ENCODE data around the gene PAGE2.
"Not testable (repeated sequence)": the region's sequence is repeated elsewhere in the genome, so short reads cannot be mapped to it uniquely, and the experiment has no call there.

PAGE2 gene

GRCh38 chrX:55088795-55089489 is at the start of gene PAGE2:
Gene PAGE2 (plus strand): TSS chrX:55089018. CDS start chrX:55090021, 1,003 bp downstream.
- DNase-seq = no peak

- no peak for DNase-seq
These were observed 49.3 kb upstream of the PAGE2 start for GRCh38 chrX:55039471-55039870.

- no peak for DNase-seq
These were observed 47.3 kb upstream of the PAGE2 start for GRCh38 chrX:55041514-55041913.

GRCh38 chrX:55050599-55050998 is 38.2 kb upstream of the PAGE2 start:
- DNase-seq = not testable (repeated sequence)

GRCh38 chrX:55056820-55057674 is 31.8 kb upstream of the PAGE2 start:
- peak; percentile 20 for DNase-seq

GRCh38 chrX:55057675-55058249 is 31.1 kb upstream of the PAGE2 start:
- peak; percentile 52 for DNase-seq

GRCh38 chrX:55067180-55067579 is 21.6 kb upstream of the PAGE2 start:
- not testable (repeated sequence) for DNase-seq

- DNase-seq = no peak
These were observed 16.5 kb upstream of the PAGE2 start for GRCh38 chrX:55072286-55072685.

GRCh38 chrX:55074851-55075467 is 13.9 kb upstream of the PAGE2 start, which contains the start of gene PAGE2B:
Gene PAGE2B (plus strand): TSS chrX:55075030. CDS start chrX:55076042, 1,012 bp downstream.
- DNase-seq = no peak

- DNase-seq = no peak
These were observed 9.9 kb downstream of the PAGE2 start for GRCh38 chrX:55098691-55099090.

GRCh38 chrX:55099162-55099561 is 10.3 kb downstream of the PAGE2 start:
- DNase-seq = no peak

GRCh38 chrX:55102754-55103153 is 13.9 kb downstream of the PAGE2 start:
- no peak for DNase-seq

- no peak for DNase-seq
These were observed 18.4 kb downstream of the PAGE2 start for GRCh38 chrX:55107262-55107661.

- DNase-seq = no peak
These were observed 19.1 kb downstream of the PAGE2 start for GRCh38 chrX:55107911-55108310.

- no peak for DNase-seq
These were observed 20.5 kb downstream of the PAGE2 start for GRCh38 chrX:55109306-55109705.

- DNase-seq = no peak
These were observed 22.9 kb downstream of the PAGE2 start for GRCh38 chrX:55111578-55112254.

GRCh38 chrX:55116589-55116988 is 27.8 kb downstream of the PAGE2 start:
- DNase-seq = not testable (repeated sequence)

GRCh38 chrX:55118574-55118973 is 29.8 kb downstream of the PAGE2 start:
- no peak for DNase-seq

- no peak for DNase-seq
These were observed 30.5 kb downstream of the PAGE2 start for GRCh38 chrX:55119271-55119670.

- DNase-seq = no peak
These were observed 30.9 kb downstream of the PAGE2 start for GRCh38 chrX:55119712-55120111.

GRCh38 chrX:55120761-55121358 is 32.0 kb downstream of the PAGE2 start:
- DNase-seq = no peak

GRCh38 chrX:55123900-55124299 is 35.1 kb downstream of the PAGE2 start:
- no peak for DNase-seq
